Measurements from ENCODE around the gene GNG8. TPM values are rescaled to one million over a fixed set of nuclear protein-coding genes. Genes with fewer than 3 reads are reported as not detected.
A peak's percentile ranks its signal among the peaks of the same experiment; 100 is the strongest.

Gene GNG8
- total RNA-seq, 2 donors from 2014 or later, result not detected

- H3K36me3 Mint-ChIP-seq (ENCODE audit: low read depth), result peaks cover 54% of the 10 kb centered on the region
- H3K9me3 ChIP-seq (ENCODE audit: control insufficient read depth, low read length), result no peaks in the 10 kb centered on the region
- H3K9ac ChIP-seq (ENCODE audit: extremely low read depth, low read length, poor library complexity, severe bottlenecking), result no peak overlapping the region
- TF ChIP-seq CTCF (conservative IDR thresholded peaks at IDR 0.05), result no peak
- H3K4me3 Mint-ChIP-seq, result no peak overlapping the region
- DNase-seq, result peak; percentile 18
- no peaks in the 10 kb centered on the region for H3K9me3 Mint-ChIP-seq
- peaks cover 13% of the 10 kb centered on the region for H3K4me1 Mint-ChIP-seq
- H3K36me3 ChIP-seq (ENCODE audit: control insufficient read depth, insufficient read depth, low read length), result peaks cover 56% of the 10 kb centered on the region
- H3K4me3 ChIP-seq (ENCODE audit: low read length), result no peak overlapping the region
- peaks cover 7% of the 10 kb centered on the region for H3K4me1 ChIP-seq (ENCODE audit: control insufficient read depth, insufficient read depth, low read length)
- WGBS, 2 experiments (ENCODE audit: insufficient coverage in 1 of 2, insufficient read length in 1 of 2), result 93 to 96% methylated on average over 9 of the region's 9 CpGs
- no peak overlapping the region for H3K27ac Mint-ChIP-seq
- no peaks in the 10 kb centered on the region for H3K27me3 ChIP-seq (ENCODE audit: control insufficient read depth, insufficient read depth, low read length, poor library complexity, severe bottlenecking)
- H3K27ac ChIP-seq (ENCODE audit: low read depth, low read length), result no peak overlapping the region
- no peaks in the 10 kb centered on the region for H3K27me3 Mint-ChIP-seq (ENCODE audit: insufficient read depth)
Observed at GRCh38 chr19:46608178-46608577, 27.8 kb downstream of the GNG8 start.

- DNase-seq, result peak; percentile 26
- no peaks in the 10 kb centered on the region for H3K9me3 Mint-ChIP-seq
- H3K9ac ChIP-seq (ENCODE audit: extremely low read depth, low read length, poor library complexity, severe bottlenecking), result no peak overlapping the region
- H3K9me3 ChIP-seq (ENCODE audit: control insufficient read depth, low read length), result no peaks in the 10 kb centered on the region
- no peak overlapping the region for H3K4me3 Mint-ChIP-seq
- no peaks in the 10 kb centered on the region for H3K27me3 Mint-ChIP-seq (ENCODE audit: insufficient read depth)
- no peak overlapping the region for H3K4me3 ChIP-seq (ENCODE audit: low read length)
- peaks cover 56% of the 10 kb centered on the region for H3K36me3 ChIP-seq (ENCODE audit: control insufficient read depth, insufficient read depth, low read length)
- H3K4me1 ChIP-seq (ENCODE audit: control insufficient read depth, insufficient read depth, low read length), result peaks cover 12% of the 10 kb centered on the region
- no peak for TF ChIP-seq CTCF (conservative IDR thresholded peaks at IDR 0.05)
- peaks cover 19% of the 10 kb centered on the region for H3K4me1 Mint-ChIP-seq
- H3K27me3 ChIP-seq (ENCODE audit: control insufficient read depth, insufficient read depth, low read length, poor library complexity, severe bottlenecking), result no peaks in the 10 kb centered on the region
- peaks cover 54% of the 10 kb centered on the region for H3K36me3 Mint-ChIP-seq (ENCODE audit: low read depth)
- 91 to 95% methylated on average over 3 to 12 of the region's 12 CpGs for whole genome bisulfite sequencing, 2 experiments (ENCODE audit: insufficient coverage in 1 of 2, insufficient read length in 1 of 2)
- no peak overlapping the region for H3K27ac ChIP-seq (ENCODE audit: low read depth, low read length)
- H3K27ac Mint-ChIP-seq, result peak overlapping the region; percentile 30
Observed at GRCh38 chr19:46607448-46607841, 28.6 kb downstream of the GNG8 start.

GRCh38 chr19:46606681-46607447 is 29.1 kb downstream of the GNG8 start:
- Mint-ChIP-seq H3K36me3 (ENCODE audit: low read depth) (peaks cover 54% of the 10 kb centered on the region), H3K4me1 (peaks cover 19% of the 10 kb centered on the region), H3K9me3 (no peaks in the 10 kb centered on the region), H3K27me3 (ENCODE audit: insufficient read depth) (no peaks in the 10 kb centered on the region), H3K4me3 (no peak overlapping the region), H3K27ac (no peak overlapping the region)
- H3K9me3 ChIP-seq (ENCODE audit: control insufficient read depth, low read length), result no peaks in the 10 kb centered on the region
- DNase-seq, result peak; percentile 23
- TF ChIP-seq CTCF (conservative IDR thresholded peaks at IDR 0.05), result no peak
- 94 to 95% methylated on average over 6 to 12 of the region's 12 CpGs for WGBS, 2 experiments (ENCODE audit: insufficient coverage in 1 of 2, insufficient read length in 1 of 2)
- H3K36me3 ChIP-seq (ENCODE audit: control insufficient read depth, insufficient read depth, low read length), result peaks cover 56% of the 10 kb centered on the region
- H3K4me1 ChIP-seq (ENCODE audit: control insufficient read depth, insufficient read depth, low read length), result peaks cover 12% of the 10 kb centered on the region
- H3K27ac ChIP-seq (ENCODE audit: low read depth, low read length), result no peak overlapping the region
- H3K9ac ChIP-seq (ENCODE audit: extremely low read depth, low read length, poor library complexity, severe bottlenecking), result no peak overlapping the region
- no peaks in the 10 kb centered on the region for H3K27me3 ChIP-seq (ENCODE audit: control insufficient read depth, insufficient read depth, low read length, poor library complexity, severe bottlenecking)
- no peak overlapping the region for H3K4me3 ChIP-seq (ENCODE audit: low read length)

Data from endodermal cell (in vitro differentiated cells).